ENCODE data around the gene KLK3. TPM values are rescaled to one million over a fixed set of nuclear protein-coding genes. Genes with fewer than 3 reads are reported as not detected.

Gene KLK3
- total RNA-seq, 2 experiments from 2014 or later = not detected

GRCh38 chr19:50899569-50899968, 44.9 kb downstream of the KLK3 start:
- Mint-ChIP-seq H3K27ac (no peak overlapping the region), H3K4me1 (ENCODE audit: low read depth) (no peaks in the 10 kb centered on the region), H3K9me3 (no peaks in the 10 kb centered on the region), H3K27me3 (peaks cover 45% of the 10 kb centered on the region), H3K36me3 (ENCODE audit: low read depth) (no peaks in the 10 kb centered on the region), H3K4me3 (no peak overlapping the region)
- Histone ChIP-seq H3K27ac (ENCODE audit: low read depth in 1 of 2, low read length in 2 of 2) (no peak overlapping the region), H3K4me1 (ENCODE audit: insufficient read depth, low read length) (no peaks in the 10 kb centered on the region), H3K9me3 (ENCODE audit: control insufficient read depth in 1 of 2, insufficient read depth in 1 of 2, low read length in 2 of 2) (peaks cover 0 to 13% of the 10 kb centered on the region in 2 experiments), H3K27me3 (ENCODE audit: control insufficient read depth in 1 of 2, insufficient read depth in 2 of 2, low read length in 2 of 2) (peaks cover 0 to 11% of the 10 kb centered on the region in 2 experiments), H3K36me3 (ENCODE audit: insufficient read depth, low read length) (no peaks in the 10 kb centered on the region), H3K4me3 (ENCODE audit: low read length) (no peak overlapping the region)
- intact Hi-C loops (cut with DNase I, micrococcal nuclease) = no loop called here
- CTCF ChIA-PET = no interaction called here
- DNase-seq (no peak), ATAC-seq (ENCODE audit: poor library complexity) (no peak)
- POLR2A ChIA-PET = no interaction called here
- no peak for TF ChIP-seq CTCF (IDR thresholded peaks at IDR 0.05)

- Mint-ChIP-seq H3K4me1 (ENCODE audit: low read depth) (no peaks in the 10 kb centered on the region), H3K4me3 (no peak overlapping the region)
These were observed 47.9 kb downstream of the KLK3 start for GRCh38 chr19:50902640-50903039.

GRCh38 chr19:50906217-50906616, 51.5 kb downstream of the KLK3 start:
- POLR2A ChIA-PET = no interaction called here
- Histone ChIP-seq H3K9me3 (ENCODE audit: control insufficient read depth in 1 of 2, insufficient read depth in 1 of 2, low read length in 2 of 2) (peaks cover 0 to 20% of the 10 kb centered on the region in 2 experiments), H3K27me3 (ENCODE audit: control insufficient read depth in 1 of 2, insufficient read depth in 2 of 2, low read length in 2 of 2) (peaks cover 23 to 57% of the 10 kb centered on the region in 2 experiments), H3K4me1 (ENCODE audit: insufficient read depth, low read length) (peaks cover 8% of the 10 kb centered on the region), H3K4me3 (ENCODE audit: low read length) (no peak overlapping the region), H3K36me3 (ENCODE audit: insufficient read depth, low read length) (no peaks in the 10 kb centered on the region), H3K27ac (ENCODE audit: low read depth in 1 of 2, low read length in 2 of 2) (no peak overlapping the region)
- H3K27ac Mint-ChIP-seq = no peak overlapping the region
- TF ChIP-seq CTCF (IDR thresholded peaks at IDR 0.05) = peak; percentile 25
- H3K27me3 Mint-ChIP-seq = peaks cover 31% of the 10 kb centered on the region
- CTCF ChIA-PET = no interaction called here
- ATAC-seq (ENCODE audit: poor library complexity) (no peak), DNase-seq (peak in 8 of 14 experiments; percentile 7 to 35 (median 16))
- H3K4me3 Mint-ChIP-seq = no peak overlapping the region
- no peaks in the 10 kb centered on the region for H3K36me3 Mint-ChIP-seq (ENCODE audit: low read depth)
- peaks cover 8% of the 10 kb centered on the region for H3K4me1 Mint-ChIP-seq (ENCODE audit: low read depth)
- no peaks in the 10 kb centered on the region for H3K9me3 Mint-ChIP-seq
- intact Hi-C loops (cut with DNase I, micrococcal nuclease) = loop anchor here in 1 of 2 experiments (2.0 kb wide), 1 partner anchor 17 kb away; no protein-coding TSS in a partner anchor

More at GRCh38 chr19:50902640-50903039, 47.9 kb downstream of the KLK3 start:
- no peak for TF ChIP-seq CTCF (IDR thresholded peaks at IDR 0.05)
- Histone ChIP-seq H3K9me3 (ENCODE audit: control insufficient read depth in 1 of 2, insufficient read depth in 1 of 2, low read length in 2 of 2) (no peaks in the 10 kb centered on the region), H3K27me3 (ENCODE audit: control insufficient read depth in 1 of 2, insufficient read depth in 2 of 2, low read length in 2 of 2) (peaks cover 6 to 26% of the 10 kb centered on the region in 2 experiments), H3K27ac (ENCODE audit: low read depth in 1 of 2, low read length in 2 of 2) (no peak overlapping the region), H3K4me1 (ENCODE audit: insufficient read depth, low read length) (no peaks in the 10 kb centered on the region), H3K4me3 (ENCODE audit: low read length) (no peak overlapping the region), H3K36me3 (ENCODE audit: insufficient read depth, low read length) (no peaks in the 10 kb centered on the region)
- H3K27me3 Mint-ChIP-seq = peaks cover 47% of the 10 kb centered on the region
- ATAC-seq (ENCODE audit: poor library complexity) (no peak), DNase-seq (no peak)
- CTCF ChIA-PET = no interaction called here
- H3K36me3 Mint-ChIP-seq (ENCODE audit: low read depth) = no peaks in the 10 kb centered on the region
- intact Hi-C loops (cut with DNase I, micrococcal nuclease) = no loop called here
- H3K27ac Mint-ChIP-seq = no peak overlapping the region
- no peaks in the 10 kb centered on the region for H3K9me3 Mint-ChIP-seq
- POLR2A ChIA-PET = no interaction called here

All from CD4-positive, alpha-beta T cell (primary cell).